ENCODE results near the gene SLC6A8.

GRCh38 chrX:153647461-153648357 lies 40.0 kb upstream of the SLC6A8 start:
- TF ChIP-seq CTCF (conservative IDR thresholded peaks at IDR 0.05; ENCODE audit: low read depth, low read length) (no peak), EZH2 (IDR thresholded peaks at IDR 0.05; ENCODE audit: borderline replicate concordance, low read depth, low read length, poor library complexity, severe bottlenecking) (no peak)

Measured in A673 (cell line).